Activated T-cell treated with anti-CD3 and anti-CD28 coated beads, Interleukin-2, amount 50 U/mL, for 72 hours (primary cell): ENCODE measurements around the gene CREB5. TPM values are rescaled to one million over a fixed set of nuclear protein-coding genes. Genes with fewer than 3 reads are reported as not detected.

Experiments used
- ATAC-seq, 2 donors: fragments of 150-1000 bp; cut with Tn5 transposase; replicated peaks in 1 of 2; 2 replicates each; pipeline ENCODE4 v1.10.0; 2021; ENCODE audit warnings: moderate library complexity in 2 of 2, mild to moderate bottlenecking in 1 of 2
- DNase-seq, 2 donors: peaks; one replicate each; pipeline ENCODE4 v3.0.0; 2021 to 2022; ENCODE audit warnings: mixed read lengths in 1 of 2
- H3K27ac Mint-ChIP-seq: one replicate; pipeline ENCODE4 v1.8.0; 2022; ENCODE audit warnings: mild to moderate bottlenecking, moderate library complexity, mixed read lengths
- H3K27me3 Mint-ChIP-seq: one replicate; pipeline ENCODE4 v1.8.0; 2022; ENCODE audit warnings: low read depth, mixed read lengths
- H3K36me3 Mint-ChIP-seq, 2 donors: one replicate each; pipeline ENCODE4 v1.8.0; 2022; ENCODE audit warnings: mixed read lengths in 2 of 2, mild to moderate bottlenecking in 1 of 2; ENCODE audit not compliant: insufficient read depth in 2 of 2
- H3K4me1 Mint-ChIP-seq: one replicate; pipeline ENCODE4 v1.8.0; 2022; ENCODE audit warnings: low read depth, mixed read lengths
- H3K4me3 Mint-ChIP-seq, 2 donors: one replicate each; pipeline ENCODE4 v1.8.0; 2022; ENCODE audit warnings: mild to moderate bottlenecking in 2 of 2, mixed read lengths in 2 of 2, moderate library complexity in 2 of 2
- H3K9me3 Mint-ChIP-seq, 2 donors: one replicate each; pipeline ENCODE4 v1.8.0; 2022; ENCODE audit warnings: mixed read lengths in 2 of 2
- total RNA-seq, 2 donors: library from RNA; stranded (reverse); gene quantifications; one replicate each; pipeline ENCODE4 v1.2.3, GENCODE V29; 2022

CREB5 gene
- total RNA-seq, 2 donors from 2014 or later: 1.2 to 1.9 TPM

DNA sequence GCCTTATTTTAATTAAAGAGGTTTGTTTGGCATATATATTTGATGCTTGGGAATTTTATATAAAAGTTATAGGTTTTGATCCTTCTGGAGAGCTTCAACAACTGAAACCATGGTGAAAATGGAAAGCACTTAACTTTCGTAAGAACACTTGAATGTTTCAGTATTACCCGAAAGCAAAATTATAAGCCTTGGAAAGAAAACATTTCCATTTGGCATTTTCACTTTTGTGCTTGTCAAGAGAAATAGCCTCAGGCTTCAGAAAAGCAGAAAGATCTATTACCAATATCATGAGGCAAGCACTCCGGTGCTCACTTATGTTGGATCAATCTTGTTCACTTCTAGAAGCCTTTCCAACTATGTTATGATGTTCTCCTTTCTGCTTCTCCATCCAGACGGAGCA is 289.9 kb downstream of the CREB5 start:
- DNase-seq (no peak), ATAC-seq (no peak)
- Mint-ChIP-seq H3K9me3 (peaks cover 0 to 1% of the 10 kb centered on the region in 2 donors), H3K4me1 (no peaks in the 10 kb centered on the region), H3K4me3 (no peak overlapping the region), H3K27ac (no peak overlapping the region), H3K36me3 (no peaks in the 10 kb centered on the region), H3K27me3 (no peaks in the 10 kb centered on the region)

DNA sequence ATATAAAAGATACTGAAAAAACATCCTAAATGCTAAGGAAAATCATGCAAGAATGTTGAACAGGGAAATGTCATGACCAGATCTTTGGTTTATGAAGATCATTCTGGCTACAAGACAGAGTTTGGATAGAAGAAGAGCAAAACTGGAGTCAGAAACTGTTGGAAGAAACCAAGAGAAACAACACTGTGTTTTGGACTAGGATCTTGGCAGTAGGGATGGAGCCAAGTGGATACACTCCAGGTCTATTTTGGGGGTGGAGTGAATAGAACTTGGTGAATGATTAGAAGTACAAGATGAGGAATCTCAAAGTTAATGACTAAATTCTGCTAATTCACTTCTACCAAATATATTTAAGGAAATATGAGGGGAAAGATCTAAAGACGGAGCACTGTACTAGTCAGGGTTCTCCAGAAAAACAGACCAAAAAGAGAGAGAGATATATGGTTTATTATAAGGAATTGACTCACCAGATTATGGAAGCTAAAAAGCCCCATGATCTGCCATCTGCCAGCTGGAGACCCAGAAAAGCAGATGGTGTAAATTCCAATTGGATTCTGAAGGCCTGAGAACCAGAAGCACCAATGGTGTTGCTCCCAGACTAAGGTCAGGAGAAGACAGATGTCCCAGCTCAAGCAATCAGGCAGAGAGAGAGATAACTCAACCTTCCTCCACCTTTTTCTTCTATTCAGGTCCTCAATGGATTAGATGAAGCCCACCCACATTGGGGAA is 290.9 kb downstream of the CREB5 start:
- Mint-ChIP-seq H3K9me3 (peaks cover 0 to 1% of the 10 kb centered on the region in 2 donors), H3K4me1 (no peaks in the 10 kb centered on the region), H3K27me3 (peaks cover 6% of the 10 kb centered on the region), H3K27ac (no peak overlapping the region), H3K4me3 (no peak overlapping the region), H3K36me3 (no peaks in the 10 kb centered on the region)
- ATAC-seq (no peak), DNase-seq (no peak)

DNA sequence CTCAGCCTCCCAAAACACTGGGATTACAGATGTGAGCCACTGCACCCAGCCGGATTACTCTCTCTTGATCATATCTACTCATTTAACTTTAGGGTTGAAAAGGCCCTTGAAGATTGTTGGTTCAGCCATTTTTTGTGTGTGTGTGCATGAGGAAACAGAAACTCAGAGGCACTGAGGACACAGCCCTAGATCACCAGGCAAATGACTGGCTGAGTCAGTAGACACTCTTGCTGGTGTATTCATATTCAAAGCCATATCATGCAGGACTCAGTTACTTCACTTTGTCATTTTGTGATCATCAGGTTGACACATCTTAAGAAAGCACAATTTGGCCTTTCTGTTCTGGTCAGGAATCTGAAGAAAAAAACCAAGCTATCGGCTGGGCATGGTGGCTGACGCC is 292.4 kb downstream of the CREB5 start:
- Mint-ChIP-seq H3K36me3 (no peaks in the 10 kb centered on the region), H3K4me1 (no peaks in the 10 kb centered on the region), H3K9me3 (peaks cover 0 to 1% of the 10 kb centered on the region in 2 donors), H3K27me3 (peaks cover 12% of the 10 kb centered on the region), H3K4me3 (no peak overlapping the region), H3K27ac (no peak overlapping the region)
- DNase-seq: no peak
- no peak for ATAC-seq

DNA sequence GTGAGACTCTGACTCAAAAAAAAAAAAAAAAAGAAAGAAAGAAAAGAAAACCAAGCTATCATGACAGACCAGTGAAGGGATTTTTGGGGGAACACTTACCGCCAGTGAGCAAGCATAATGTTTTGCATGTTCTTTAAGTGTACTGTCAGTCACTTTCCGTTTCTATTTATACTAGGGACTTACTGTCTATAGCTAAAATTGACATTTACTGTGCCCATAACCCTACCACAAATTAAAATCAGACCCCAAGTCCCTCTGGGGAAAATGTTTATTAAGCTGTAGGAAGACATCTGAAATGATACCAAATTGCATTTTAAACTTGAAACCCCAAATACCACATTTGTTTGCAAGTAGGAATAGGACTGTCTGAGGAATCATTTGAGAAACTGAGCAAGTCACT is 293.0 kb downstream of the CREB5 start:
- no peak for ATAC-seq
- no peaks in the 10 kb centered on the region for H3K36me3 Mint-ChIP-seq
- no peak overlapping the region for H3K4me3 Mint-ChIP-seq
- no peak for DNase-seq
- peaks cover 0 to 1% of the 10 kb centered on the region in 2 donors for H3K9me3 Mint-ChIP-seq
- H3K27me3 Mint-ChIP-seq: peaks cover 15% of the 10 kb centered on the region
- H3K4me1 Mint-ChIP-seq: no peaks in the 10 kb centered on the region
- H3K27ac Mint-ChIP-seq: no peak overlapping the region

DNA sequence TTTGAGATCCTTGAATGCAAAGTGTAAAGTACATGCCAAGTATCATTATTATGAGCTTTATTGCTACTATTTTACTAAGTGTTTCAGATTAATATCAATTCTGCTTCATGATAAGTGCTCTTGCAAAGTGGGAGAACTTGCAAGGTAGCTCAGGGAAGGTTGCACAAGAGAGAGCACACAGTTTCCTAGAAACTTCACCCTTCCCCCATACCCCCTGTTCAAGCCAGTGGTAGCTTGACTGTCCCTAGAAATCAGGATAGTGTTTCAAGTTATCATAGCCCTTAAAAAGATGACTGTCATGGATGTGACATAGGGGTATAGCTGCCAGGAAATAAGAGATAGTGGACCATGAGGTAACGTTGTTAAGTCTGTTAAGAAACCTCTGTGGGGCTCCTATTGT is 294.3 kb downstream of the CREB5 start:
- no peaks in the 10 kb centered on the region for H3K4me1 Mint-ChIP-seq
- H3K27ac Mint-ChIP-seq: no peak overlapping the region
- no peak overlapping the region for H3K4me3 Mint-ChIP-seq
- peaks cover 0 to 1% of the 10 kb centered on the region in 2 donors for H3K9me3 Mint-ChIP-seq
- H3K36me3 Mint-ChIP-seq: no peaks in the 10 kb centered on the region
- peaks cover 15% of the 10 kb centered on the region for H3K27me3 Mint-ChIP-seq
- DNase-seq (no peak), ATAC-seq (no peak)

DNA sequence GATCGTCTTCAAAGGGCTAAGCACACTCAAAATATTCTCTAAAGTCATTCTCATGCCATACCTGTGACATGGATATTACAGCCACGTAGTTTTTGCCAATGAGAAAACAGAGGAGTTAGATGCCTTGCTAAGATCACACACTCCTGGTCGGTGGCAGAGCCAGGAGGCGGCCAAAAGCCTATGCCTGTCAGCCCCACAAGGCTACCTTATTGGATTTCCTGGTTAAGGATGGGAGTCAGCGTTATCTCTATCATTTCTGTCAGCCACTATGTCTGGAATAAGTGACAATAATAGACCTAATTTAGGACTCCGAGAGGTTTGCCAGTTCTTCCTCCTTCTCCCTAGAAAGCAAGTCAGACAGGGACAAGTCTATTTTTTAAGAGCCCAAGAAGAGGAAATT is 295.0 kb downstream of the CREB5 start:
- no peak for ATAC-seq
- peaks cover 15% of the 10 kb centered on the region for H3K27me3 Mint-ChIP-seq
- peaks cover 0 to 1% of the 10 kb centered on the region in 2 donors for H3K9me3 Mint-ChIP-seq

DNA sequence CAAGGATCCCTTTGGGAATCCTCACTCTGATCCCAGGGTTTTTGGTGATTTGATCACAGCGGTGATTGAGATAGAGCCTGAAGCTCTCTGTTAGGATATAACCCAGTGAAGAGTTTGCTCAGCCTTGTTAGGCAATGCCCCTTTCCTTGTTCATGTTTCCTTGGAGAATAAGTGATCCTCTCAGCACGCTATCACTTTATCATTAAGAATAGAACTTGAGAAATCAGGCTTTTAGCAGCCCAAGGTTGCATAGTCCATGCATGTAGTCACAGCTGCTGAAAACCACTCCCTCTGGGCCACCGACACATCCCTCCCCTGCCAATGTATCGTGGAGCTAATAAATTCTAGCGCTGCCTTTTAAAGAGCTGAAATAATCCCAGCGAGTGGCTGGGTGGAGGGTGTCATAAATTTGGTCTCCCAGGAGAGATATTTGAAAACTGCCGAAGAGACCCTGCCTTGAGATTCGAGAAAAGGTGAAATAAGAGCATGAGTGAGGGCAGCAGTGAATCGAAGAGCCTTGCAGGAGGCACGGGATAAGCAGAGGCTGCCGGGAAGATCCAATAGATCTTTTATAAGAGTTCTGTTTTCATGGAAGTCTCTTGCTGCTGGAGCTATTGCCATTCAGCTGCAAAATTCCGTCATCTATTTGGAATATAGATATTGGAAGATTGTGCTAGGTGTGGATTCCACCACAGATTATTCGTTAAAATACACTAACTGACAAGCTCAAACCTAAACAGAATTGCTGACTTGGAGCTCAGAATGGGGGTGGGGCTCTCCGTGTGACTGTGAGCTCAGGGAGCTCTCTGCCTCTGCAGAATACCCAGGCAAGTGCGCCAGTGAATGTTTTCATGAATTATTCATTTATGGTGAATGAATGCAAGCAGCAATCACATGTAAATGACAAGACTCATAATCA is 296.0 kb downstream of the CREB5 start:
- Mint-ChIP-seq H3K36me3 (no peaks in the 10 kb centered on the region), H3K4me3 (no peak overlapping the region), H3K27me3 (peaks cover 15% of the 10 kb centered on the region), H3K4me1 (no peaks in the 10 kb centered on the region), H3K9me3 (peaks cover 0 to 1% of the 10 kb centered on the region in 2 donors), H3K27ac (no peak overlapping the region)
- no peak for ATAC-seq
- DNase-seq: no peak

More for the DNA sequence above, 295.0 kb downstream of the CREB5 start:
- DNase-seq: no peak
- Mint-ChIP-seq H3K27ac (no peak overlapping the region), H3K4me1 (no peaks in the 10 kb centered on the region), H3K36me3 (no peaks in the 10 kb centered on the region), H3K4me3 (no peak overlapping the region)

DNA sequence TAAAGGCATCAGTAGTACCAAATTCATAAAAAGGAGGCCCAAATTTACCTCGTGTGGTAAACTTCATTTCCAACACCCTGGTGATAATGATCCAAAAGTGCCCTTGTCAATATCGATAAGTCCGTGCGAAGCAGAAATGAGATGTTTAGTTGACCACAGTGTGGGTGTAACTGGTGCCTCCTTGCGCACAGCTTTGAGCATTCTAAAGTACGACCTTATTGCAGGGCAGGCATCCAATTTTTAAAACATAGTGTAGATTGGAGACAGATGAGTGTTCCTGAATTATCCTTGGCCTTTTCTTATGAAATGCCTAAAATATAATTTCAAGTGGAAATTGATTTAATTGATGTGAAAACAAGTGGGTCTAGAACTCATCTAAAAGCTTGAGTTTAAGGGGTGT is 297.4 kb downstream of the CREB5 start:
- H3K4me1 Mint-ChIP-seq: no peaks in the 10 kb centered on the region
- no peaks in the 10 kb centered on the region for H3K36me3 Mint-ChIP-seq
- DNase-seq (no peak), ATAC-seq (no peak)
- H3K27ac Mint-ChIP-seq: no peak overlapping the region
- H3K4me3 Mint-ChIP-seq: no peak overlapping the region
- peaks cover 15% of the 10 kb centered on the region for H3K27me3 Mint-ChIP-seq
- no peaks in the 10 kb centered on the region for H3K9me3 Mint-ChIP-seq

DNA sequence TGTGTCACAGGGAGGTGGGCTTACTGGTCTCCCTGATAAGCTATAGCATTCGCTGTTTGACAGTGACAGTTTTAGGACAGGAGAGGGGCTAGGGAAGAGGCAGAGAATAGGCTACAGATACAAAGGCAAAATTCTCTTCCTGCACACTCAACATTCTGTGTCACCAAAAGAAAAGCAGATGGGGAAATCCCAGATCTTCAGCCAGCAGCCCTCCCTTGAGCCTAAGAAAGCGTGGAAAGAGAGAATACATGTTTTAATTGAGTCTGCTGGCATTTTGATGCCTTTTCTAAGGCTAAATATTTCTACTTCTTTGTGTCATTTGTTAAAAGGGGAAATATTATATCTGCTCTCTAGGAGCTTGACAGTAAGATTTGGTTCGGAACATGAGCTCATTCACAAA is 298.8 kb downstream of the CREB5 start:
- Mint-ChIP-seq H3K9me3 (no peaks in the 10 kb centered on the region), H3K27me3 (peaks cover 15% of the 10 kb centered on the region), H3K4me3 (no peak overlapping the region), H3K36me3 (no peaks in the 10 kb centered on the region), H3K27ac (no peak overlapping the region), H3K4me1 (no peaks in the 10 kb centered on the region)
- no peak for DNase-seq
- ATAC-seq: no peak

DNA sequence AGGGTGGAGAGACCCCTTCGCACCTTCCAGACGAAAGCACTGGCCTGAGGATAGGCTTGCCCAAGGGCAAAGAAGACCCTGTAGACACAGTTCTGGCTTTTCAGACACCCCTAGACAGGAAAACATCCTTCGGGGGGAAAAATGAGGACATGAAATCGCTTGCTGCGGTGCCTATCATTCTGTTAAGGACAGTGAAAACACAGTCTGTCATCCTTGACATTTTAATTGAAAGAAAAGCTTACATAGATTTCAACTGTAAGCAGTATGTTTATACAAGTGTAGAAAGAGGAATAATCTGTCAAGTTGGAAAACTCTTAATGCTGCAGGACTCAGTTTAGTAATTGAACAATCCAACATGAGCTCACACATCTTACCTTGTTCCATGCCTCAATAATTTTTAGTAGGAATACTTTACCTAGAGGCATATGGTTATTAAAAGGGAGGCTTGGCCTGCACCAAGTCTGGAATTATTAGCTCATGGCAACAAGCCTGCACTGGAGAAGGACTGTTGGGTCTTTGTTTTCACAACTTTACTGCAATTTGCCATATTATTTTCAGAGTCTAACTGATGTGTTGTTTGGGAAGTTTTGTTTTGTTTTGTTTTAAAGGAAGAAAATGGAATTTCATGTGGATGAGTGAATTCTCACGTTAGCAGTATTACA is 302.3 kb downstream of the CREB5 start:
- H3K27me3 Mint-ChIP-seq: peaks cover 5% of the 10 kb centered on the region
- H3K36me3 Mint-ChIP-seq: no peaks in the 10 kb centered on the region
- no peaks in the 10 kb centered on the region for H3K9me3 Mint-ChIP-seq
- H3K4me1 Mint-ChIP-seq: no peaks in the 10 kb centered on the region
- no peak overlapping the region for H3K27ac Mint-ChIP-seq
- ATAC-seq (no peak), DNase-seq (no peak)
- H3K4me3 Mint-ChIP-seq: no peak overlapping the region

DNA sequence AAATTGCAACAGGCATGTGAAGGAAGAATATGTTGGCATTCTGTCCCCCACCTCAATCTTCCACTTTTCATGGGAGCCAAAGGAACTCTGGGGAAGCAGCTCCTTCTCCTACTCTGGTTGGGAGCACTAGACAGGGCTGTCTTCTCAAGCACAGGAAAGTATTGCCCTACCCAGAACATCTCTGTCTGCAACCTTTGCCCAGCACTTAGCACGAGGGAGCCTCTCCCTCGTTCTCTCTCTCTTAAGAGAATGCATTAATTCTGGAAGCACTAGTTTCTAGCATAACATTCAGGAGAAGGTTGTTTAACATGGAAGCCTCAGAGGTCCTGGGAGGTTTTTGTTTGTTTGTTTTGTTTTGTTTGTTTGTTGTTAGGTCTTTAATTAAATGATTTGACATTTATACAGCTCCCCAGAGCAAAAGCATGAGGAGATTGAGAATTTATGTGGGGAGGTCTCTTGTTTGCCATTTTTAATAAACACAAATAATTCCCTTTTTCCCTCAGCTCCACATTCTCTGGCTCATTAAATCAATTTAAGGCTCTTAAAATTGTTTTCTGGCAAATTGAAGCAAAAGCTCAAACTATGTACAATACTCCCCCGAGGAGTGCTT is 305.2 kb downstream of the CREB5 start:
- Mint-ChIP-seq H3K27me3 (no peaks in the 10 kb centered on the region), H3K4me3 (no peak overlapping the region), H3K4me1 (no peaks in the 10 kb centered on the region), H3K27ac (no peak overlapping the region), H3K36me3 (no peaks in the 10 kb centered on the region), H3K9me3 (no peaks in the 10 kb centered on the region)
- ATAC-seq (no peak), DNase-seq (no peak)

DNA sequence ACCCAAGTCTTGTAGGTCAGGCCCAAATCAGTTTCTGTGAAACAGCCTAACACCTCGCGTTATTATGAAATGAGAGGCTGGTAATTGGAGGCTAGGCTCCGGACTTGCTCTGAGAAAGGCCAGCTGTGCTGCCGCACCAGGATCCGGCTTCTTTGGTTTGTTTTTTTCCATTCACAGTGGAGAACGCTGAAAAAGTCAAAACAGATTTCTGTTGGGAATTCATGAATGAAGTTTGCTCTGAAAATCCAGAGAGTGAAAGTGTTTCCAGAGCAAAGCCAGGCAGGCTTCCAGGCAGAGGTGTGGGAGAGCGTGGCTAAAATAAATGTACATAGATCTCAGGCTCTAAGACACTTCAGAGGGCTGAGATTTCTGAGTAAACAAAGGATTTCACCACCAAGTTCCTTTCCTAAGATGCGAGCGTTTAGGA is 305.8 kb downstream of the CREB5 start:
- Mint-ChIP-seq H3K4me1 (no peaks in the 10 kb centered on the region), H3K27ac (no peak overlapping the region), H3K36me3 (no peaks in the 10 kb centered on the region), H3K4me3 (no peak overlapping the region), H3K27me3 (no peaks in the 10 kb centered on the region), H3K9me3 (no peaks in the 10 kb centered on the region)
- no peak for DNase-seq
- no peak for ATAC-seq

DNA sequence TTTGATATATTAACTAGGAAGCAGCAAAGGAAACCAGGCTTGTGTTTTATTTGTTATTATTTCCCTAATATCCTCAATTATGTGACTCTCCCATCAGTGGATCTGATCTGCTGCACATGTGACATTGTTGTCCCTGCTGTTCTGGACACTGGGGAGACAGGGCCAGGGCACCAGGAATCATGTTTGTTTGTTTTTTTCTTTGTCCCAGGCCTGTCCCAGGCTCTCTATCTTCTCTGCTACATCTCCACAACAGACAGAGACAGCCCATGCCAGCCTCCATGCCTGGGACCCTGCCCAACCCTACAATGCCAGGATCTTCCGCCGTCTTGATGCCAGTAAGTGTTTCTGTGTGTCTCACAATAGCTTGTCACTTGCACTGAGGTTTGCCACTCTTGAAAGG is 306.2 kb downstream of the CREB5 start:
- no peaks in the 10 kb centered on the region for H3K9me3 Mint-ChIP-seq
- H3K4me3 Mint-ChIP-seq: no peak overlapping the region
- H3K27me3 Mint-ChIP-seq: no peaks in the 10 kb centered on the region
- no peak overlapping the region for H3K27ac Mint-ChIP-seq
- H3K4me1 Mint-ChIP-seq: no peaks in the 10 kb centered on the region
- no peaks in the 10 kb centered on the region for H3K36me3 Mint-ChIP-seq
- no peak for ATAC-seq
- no peak for DNase-seq
